ENCODE measurements around the gene INO80.
"Not testable (repeated sequence)": the region's sequence is repeated elsewhere in the genome, so short reads cannot be mapped to it uniquely, and the experiment has no call there.

The INO80 gene

DNA sequence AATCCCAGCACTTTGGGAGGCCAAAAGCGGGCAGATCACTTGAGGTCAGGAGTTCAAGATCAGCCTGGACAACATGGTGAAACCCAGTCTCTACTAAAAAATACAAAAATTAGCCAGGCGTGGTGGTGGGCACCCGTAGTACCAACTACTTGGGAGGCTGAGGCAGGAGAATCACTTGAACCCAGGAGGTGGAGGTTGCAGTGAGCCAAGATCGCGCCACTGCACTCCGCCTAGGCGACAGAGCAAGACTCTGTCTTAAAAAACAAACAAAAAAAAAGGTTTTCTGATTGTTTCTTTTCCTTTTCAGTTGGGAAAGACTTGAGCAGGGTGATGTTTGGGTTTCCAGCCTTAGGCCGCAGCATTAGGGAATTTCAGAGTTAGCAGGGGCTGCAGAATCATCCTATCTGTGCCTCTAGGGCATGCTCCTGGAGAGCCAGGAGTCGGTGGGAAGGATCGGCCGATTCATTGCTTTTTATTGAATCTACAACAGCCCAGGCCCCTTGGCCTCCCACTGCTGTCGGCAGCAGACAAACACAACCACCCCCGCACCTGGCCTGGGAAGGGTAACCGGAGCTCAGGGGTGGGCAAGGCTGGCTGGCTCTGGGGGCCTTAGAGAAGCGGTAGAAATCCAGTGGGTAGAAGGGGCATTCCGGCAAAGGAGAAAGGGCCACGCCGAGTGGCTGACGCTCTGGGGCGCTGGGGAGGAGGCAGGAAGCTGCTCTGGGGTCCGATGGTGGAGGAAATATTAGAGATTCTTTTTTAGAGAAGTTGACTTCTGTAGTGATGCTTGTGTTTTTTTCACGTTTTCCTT lies 156.5 kb downstream of the INO80 start:
- no peak for DNase-seq

DNA sequence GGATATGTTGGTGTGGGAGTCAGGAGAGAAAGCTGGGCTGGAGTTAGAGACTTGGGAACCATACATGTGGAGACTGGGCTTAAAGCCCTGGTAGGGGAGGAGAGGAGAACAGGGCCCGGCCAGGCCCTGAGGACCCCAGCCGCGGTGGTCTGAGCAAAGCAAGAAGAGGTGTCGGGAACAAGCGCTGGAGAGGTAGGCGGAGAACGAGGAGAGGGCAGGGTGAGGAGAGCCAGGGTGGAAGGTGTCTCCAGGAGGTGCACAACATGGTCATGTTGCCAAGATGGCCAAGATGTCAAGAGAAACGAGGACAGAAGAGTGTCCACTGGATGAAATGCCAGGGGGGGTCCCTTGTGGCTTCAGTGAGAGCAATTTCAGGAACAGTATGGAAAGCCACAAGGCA lies 157.4 kb downstream of the INO80 start:
- no peak for DNase-seq

GRCh38 chr15:40958146-40958545 lies 157.9 kb downstream of the INO80 start:
- no peak for DNase-seq

- no peak for DNase-seq
Observed at GRCh38 chr15:40957581-40958051, 158.5 kb downstream of the INO80 start.

GRCh38 chr15:40957041-40957555 lies 159.0 kb downstream of the INO80 start:
- no peak for DNase-seq

DNA sequence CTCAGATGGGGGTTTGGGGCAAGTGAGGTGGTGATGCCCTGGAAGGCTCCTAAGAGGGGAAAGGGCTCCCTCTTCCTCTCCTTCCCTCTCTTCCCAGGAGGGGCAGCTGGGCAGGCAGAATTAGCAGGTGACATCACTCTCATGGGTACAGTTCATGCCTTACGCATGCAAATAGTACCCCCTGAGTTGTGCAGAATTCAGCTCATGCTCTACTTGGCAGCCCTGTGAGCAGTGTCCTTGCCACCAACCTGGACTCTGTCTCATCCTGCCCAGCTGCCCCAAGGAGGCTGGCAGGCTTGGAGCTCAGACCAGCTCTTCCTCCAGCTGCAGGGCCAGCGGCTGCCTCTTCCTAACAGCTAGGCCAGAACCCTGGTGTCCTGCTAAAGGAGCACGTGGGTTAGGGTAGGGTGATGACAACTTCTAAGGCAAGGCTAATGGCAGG lies 159.5 kb downstream of the INO80 start:
- DNase-seq: no peak

DNA sequence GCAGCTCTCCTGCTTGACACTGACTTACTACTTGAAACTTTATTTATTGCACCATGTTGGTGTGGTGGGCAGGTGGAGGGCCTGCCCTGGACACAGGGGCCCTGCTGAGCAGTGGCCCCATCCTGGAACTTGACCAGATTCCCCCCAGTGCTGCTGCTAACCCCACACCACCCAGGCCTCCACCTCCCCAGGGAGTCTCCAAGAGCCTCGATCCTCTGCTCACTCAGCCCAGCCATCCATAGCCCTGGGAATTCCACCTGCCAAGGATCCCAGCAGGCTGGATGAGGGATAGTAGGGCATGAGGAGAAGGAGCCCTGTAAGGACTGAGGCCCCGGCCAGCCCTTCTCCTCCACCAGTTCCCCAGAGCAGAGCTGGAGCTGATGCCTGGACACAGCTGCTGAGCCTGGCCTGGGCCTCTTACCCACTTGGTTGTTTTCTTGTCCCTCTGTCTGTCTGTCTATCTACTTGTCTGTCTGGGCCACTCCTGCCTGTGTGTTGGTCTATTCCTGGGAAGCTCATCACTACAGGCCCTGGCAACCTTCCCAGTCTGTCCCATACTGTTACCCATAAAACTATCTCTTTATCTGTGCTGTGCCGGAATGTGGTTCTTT lies 160.0 kb downstream of the INO80 start:
- no peak for DNase-seq

DNA sequence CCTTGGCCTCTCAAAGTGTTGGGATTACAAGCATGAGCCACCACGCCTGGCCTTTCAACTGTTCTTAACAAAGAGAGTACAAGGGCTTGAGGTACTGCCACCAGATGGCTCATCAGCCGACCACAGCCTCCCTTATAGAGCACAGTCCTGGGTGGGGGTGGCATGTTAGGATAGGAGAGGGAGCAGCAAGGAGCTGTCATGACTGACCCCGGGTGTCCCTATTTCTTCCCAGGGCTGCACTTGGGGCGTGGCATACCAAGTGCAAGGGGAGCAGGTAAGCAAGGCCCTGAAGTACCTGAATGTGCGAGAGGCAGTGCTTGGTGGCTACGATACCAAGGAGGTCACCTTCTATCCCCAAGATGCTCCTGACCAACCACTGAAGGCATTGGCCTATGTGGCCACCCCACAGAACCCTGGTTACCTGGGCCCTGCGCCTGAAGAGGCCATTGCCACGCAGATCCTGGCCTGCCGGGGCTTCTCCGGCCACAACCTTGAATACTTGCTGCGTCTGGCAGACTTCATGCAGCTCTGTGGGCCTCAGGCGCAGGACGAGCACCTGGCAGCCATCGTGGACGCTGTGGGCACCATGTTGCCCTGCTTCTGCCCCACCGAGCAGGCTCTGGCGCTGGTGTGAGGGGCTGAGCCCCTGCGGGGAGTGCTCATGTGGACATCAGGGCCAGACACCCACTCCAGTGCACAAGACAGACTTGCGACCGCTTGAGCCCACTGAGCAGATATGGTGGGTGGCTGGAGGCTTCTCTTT lies 160.8 kb downstream of the INO80 start:
- no peak for DNase-seq

DNA sequence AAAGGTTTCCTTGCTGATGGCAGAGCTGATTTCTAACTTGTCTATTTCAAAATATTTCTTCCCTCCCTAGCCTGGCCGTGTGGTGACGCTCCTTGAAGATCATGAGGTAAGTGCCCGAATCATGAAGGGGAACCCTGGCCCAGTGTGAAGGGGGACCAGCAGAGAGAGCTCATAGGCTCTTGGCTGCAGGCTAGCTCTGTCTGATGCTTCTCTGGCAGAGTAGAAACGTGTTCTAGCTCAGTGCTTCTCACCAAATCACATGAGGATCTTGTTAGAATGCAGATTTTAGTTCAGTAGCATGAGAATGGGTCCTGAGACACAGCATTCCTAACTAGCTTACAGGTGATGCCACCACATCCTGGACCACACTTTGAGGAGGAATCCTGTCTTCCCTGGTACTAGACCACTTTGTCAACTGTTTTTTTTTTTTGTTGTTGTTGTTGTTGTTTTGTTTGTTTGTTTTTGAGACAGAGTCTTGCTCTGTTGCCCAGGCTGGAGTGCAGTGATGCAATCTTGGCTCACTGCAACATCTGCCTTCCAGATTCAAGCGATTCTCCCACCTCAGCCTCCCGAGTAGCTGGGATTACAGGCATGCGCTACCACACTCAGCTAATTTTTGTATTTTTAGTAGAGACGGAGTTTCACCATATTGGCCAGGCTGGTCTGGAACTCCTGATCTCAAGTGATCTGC lies 161.8 kb downstream of the INO80 start:
- not testable (repeated sequence) for DNase-seq

GRCh38 chr15:40953713-40954074 lies 162.4 kb downstream of the INO80 start:
- DNase-seq: no peak

DNA sequence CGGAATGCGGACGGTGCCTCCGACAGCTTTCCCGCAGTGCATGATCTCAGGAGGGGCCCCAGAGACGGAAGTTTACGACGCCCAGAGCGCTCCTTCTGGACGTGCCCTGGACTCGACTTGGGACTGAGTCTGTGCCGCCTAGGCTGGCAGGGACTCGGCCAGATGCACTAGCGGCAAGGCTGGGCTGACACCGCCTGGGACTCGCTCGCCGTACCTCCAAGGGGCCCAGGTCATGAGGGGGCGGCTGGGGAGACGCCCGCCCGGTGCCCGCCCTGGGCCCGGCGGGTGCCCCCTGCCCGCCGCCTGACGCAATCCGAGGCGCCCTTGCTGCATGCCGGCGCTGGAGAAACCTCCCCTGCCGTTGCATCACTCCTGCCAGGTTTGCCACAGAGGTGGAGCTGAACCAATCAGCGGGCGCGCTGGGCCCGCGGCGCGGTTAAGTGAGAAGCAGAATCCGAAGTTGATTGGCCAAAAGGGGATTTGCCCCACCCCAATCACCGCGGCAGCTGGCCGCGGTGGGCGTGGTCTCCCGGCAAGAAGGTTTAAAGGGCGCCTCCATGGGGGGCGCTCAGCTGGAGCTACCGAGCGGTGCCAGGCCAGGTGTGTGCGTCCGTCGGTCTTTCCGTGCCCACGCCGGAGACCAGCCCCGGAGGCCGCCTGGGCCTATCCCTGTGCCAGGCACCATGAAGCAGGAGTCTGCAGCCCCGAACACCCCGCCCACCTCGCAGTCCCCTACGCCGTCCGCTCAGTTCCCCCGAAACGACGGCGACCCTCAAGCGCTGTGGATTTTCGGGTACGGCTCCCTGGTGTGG lies 163.0 kb downstream of the INO80 start, which contains the start of gene CHAC1:
TSS of gene CHAC1 (plus strand) at position 571 of the 812 bp plus-strand sequence. CDS start at position 684, 113 bp downstream.
- peak; percentile 87 for DNase-seq

GRCh38 chr15:40952301-40952900 lies 163.7 kb downstream of the INO80 start:
- no peak for DNase-seq

GRCh38 chr15:40951764-40952163 lies 164.3 kb downstream of the INO80 start:
- no peak for DNase-seq

DNA sequence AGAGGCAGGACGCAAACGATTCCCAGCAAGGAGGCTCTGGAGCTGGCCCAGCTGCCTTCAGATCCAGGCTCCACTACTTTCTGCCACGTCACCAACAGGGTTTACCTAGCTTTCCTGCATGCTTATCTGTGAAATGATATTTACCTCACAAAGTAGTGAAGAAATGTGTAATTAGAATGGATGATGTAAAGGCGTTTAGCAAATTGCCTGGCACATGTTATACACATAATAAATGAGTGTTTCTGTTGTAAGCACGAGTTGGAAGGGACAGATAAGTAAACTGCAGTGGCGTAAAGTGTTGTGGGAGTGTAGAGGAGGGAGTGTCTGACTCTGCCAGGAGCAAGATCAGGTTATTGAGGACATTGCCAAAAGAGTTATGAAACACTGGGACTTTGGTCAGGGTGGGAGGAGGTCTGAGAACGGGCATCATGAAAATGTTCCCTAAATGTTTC lies 166.3 kb downstream of the INO80 start:
- DNase-seq: no peak

- DNase-seq: no peak
Observed at GRCh38 chr15:40948706-40949473, 167.2 kb downstream of the INO80 start.

DNA sequence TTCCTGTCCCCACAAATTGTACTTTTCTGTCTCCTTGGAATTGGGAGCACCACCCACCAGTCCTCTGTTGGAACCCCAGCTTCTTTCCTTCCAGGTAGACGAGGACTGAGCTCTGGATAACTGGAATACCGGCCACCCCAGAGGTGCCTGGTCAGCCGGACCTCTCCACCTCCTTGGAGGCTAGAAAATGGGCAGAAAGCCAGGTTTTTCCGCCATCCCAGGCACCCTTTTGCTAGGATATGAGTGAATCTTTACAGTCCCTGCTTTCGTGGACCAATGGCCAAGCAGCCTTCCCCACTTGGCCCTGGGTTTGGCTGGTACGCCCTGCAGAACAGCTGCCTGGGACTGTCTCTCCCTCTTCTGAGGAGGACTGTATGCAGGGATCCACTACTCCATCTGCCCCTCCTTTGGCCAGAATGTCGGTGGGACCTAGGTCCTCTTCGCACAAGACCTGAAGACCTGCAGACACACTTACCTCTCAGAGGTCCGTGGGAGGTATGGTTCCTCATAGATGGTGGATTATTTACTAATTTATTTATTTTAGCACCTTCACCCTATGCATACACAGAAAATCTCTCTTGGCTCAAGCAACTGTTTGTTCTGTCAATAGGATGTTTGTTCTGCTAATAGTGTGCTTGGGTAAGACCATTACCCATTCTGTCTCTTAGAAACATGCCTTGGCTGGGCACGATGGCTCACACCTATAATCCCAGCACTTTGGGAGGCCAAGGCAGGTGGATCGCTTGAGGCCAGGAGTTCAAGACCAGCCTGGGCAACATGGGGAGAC lies 171.4 kb downstream of the INO80 start:
- DNase-seq: no peak

- DNase-seq: no peak
Observed at GRCh38 chr15:40943764-40944365, 172.2 kb downstream of the INO80 start.

GRCh38 chr15:40942878-40943277 lies 173.2 kb downstream of the INO80 start:
- DNase-seq: no peak

DNA sequence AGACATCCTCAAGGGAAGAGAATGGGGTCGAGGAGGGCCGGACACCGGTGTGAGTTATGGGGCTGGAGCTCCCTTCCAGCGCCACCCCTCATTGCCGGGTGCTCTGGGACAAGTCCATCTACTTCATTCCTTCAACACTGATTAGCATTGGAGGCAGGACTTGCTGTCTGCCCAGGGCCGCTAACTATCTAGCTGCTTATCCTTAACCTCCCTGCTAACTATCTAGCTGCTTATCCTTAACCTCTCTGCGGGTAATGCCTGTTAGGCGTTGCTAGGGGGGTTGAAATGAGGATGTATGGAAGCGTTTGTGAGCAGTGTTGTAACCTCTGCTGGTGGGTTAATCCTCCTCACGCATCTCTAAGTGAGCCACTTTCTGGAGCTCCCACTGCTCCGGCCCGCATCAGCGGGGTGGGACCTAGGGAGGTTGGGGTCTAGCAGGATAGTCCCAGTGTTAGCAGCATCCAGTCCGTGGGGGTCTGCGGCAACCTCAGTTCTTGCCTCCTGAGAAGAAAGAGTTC lies 173.7 kb downstream of the INO80 start:
- DNase-seq: no peak

All from HCEC 1CT (cell line).